A549 treated with RU486 at 1 μM for 4 hours (cell line): Measurements from ENCODE around the gene TMEM266. TPM values are rescaled to one million over a fixed set of nuclear protein-coding genes. Genes with fewer than 3 reads are reported as not detected.

Experiments
- total RNA-seq: library from RNA; stranded (reverse); fragments of 200-300 nt; extraction: Qiagen RNA extraction; gene quantifications from 5 replicates; pipeline ENCODE4 v1.2.3, GENCODE V29; 2022; ENCODE audit warnings: low read depth

TMEM266 gene, protein sequence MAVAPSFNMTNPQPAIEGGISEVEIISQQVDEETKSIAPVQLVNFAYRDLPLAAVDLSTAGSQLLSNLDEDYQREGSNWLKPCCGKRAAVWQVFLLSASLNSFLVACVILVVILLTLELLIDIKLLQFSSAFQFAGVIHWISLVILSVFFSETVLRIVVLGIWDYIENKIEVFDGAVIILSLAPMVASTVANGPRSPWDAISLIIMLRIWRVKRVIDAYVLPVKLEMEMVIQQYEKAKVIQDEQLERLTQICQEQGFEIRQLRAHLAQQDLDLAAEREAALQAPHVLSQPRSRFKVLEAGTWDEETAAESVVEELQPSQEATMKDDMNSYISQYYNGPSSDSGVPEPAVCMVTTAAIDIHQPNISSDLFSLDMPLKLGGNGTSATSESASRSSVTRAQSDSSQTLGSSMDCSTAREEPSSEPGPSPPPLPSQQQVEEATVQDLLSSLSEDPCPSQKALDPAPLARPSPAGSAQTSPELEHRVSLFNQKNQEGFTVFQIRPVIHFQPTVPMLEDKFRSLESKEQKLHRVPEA
- 0.12 TPM in 2 of 5 replicates, not detected in the others for total RNA-seq

DNA sequence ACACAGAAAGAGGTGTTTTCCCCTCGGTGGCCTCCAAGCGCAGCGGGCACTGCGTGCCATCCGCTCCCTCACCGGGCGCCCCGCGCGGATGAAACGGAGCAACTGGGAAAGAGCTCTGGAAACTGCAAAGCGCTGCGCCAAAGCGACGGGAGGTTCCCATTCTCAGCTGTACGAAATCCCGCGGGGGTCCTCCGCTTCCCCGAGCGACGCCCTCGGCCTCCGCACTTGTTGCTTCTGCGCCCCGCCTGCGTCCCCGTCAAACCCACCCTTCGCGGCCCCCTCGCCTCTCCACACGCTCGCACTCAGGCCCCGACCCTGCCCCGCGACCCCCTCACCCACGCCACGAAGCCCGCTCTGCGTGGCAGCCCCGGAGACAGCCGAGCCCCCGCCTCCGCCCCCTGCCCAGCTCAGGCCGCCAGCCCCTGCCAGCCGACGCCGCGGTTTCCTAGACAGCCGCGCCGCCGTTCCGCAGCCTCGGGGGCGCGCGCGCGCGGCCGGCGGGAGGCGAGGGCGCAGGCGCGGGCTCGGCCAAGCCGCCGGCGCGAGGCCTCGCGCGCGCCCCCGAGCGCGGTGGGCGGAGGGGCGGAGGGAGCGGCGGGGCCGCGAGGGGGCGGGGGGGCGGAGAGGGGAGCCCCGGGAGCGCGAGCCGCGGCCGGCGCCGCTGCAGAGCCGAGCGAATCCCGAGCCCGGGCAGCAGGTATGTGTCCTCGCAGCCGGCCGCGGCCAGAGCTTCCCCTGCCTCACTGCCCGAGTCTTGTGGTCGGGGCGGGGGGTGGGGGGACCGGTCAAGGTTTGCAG lies at the start of gene TMEM266:
TMEM266 (plus strand) TSS at position 666 of the 798 bp plus-strand sequence. CDS start 74,279 bp downstream, outside the sequence.

DNA sequence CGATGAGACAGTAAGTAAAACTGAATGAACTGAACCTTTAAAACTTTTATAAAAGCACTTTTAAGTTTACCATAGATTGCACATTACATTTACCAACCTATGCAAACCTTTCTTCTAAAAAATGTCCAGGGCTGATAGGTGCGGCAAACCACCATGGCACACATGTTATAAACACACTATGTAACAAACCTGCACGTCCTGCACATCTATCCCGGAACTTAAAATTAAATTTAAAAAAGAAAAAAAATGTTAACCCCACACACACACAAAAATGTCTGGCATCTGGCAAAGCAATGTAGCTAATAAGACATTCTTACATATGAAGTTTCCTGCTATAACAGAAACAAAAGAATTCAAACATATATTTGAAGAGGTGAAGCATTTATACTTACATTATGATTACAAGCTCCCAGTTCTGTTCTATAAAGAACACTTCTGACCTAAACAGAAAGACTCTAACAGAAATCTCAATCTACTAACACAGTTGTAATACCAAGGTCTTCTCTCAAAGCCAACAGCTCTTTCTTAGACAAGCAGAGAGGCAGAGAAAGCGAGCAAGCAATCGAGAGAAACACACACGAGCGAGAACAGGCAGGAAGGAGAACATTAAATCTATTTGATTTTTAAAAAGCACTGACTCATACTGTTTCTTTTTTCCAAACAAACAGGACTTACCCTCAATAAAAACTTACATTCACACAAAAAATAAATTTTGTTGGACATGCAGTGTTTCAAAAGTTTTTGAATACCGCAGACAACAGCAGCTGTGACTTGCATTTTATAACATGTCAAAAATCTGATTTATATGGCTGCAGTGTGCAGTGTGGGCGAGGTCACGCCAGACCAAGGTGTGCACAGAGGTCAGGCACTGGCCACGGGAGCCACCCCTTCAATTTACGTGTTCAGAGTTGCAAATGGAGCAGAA lies 47.9 kb upstream of the TMEM266 start, which contains the start of gene NRG4:
NRG4 (minus strand) TSS at position 798 of the 925 bp plus-strand sequence. CDS start 1,194 bp downstream, outside the sequence.

Other genes starting within 250 kb of the TMEM266 start
- gene UBE2Q2, start 216.5 kb upstream of the TMEM266 start, total RNA-seq: 30.8 to 40.0 TPM (median 38.5 TPM) in 5 replicates
- 63.3 to 85.0 TPM (median 78.1 TPM) in 5 replicates for gene FBXO22, start 156.1 kb upstream of the TMEM266 start, total RNA-seq
- 0.75 to 1.7 TPM (median 1.1 TPM) in 5 replicates for gene NRG4, start 47.6 kb upstream of the TMEM266 start, total RNA-seq